GM19238 (cell line): ENCODE measurements around the gene MPO.

Experiments used
- DNase-seq: peaks from one replicate; pipeline ENCODE4 v3.0.0; 2011; ENCODE audit warnings: low spot score; ENCODE audit not compliant: insufficient read length

The MPO gene

GRCh38 chr17:58236394-58236793 is 44.3 kb downstream of the MPO start:
- no peak for DNase-seq

- DNase-seq, result no peak
Measured at GRCh38 chr17:58235821-58236220, 44.9 kb downstream of the MPO start.

- no peak for DNase-seq
Measured at GRCh38 chr17:58234512-58234911, 46.2 kb downstream of the MPO start.

GRCh38 chr17:58233543-58233942 is 47.2 kb downstream of the MPO start:
- peak; percentile 45 for DNase-seq

- DNase-seq, result peak; percentile 40
Measured at GRCh38 chr17:58232707-58233156, 48.0 kb downstream of the MPO start.

GRCh38 chr17:58231641-58232040 is 49.1 kb downstream of the MPO start:
- DNase-seq, result no peak

- DNase-seq, result no peak
Measured at GRCh38 chr17:58229881-58230280, 50.9 kb downstream of the MPO start.

GRCh38 chr17:58229384-58229783 is 51.4 kb downstream of the MPO start:
- no peak for DNase-seq

GRCh38 chr17:58228679-58229078 is 52.1 kb downstream of the MPO start:
- no peak for DNase-seq

- no peak for DNase-seq
Measured at GRCh38 chr17:58227733-58228132, 53.0 kb downstream of the MPO start.

GRCh38 chr17:58224315-58224714 is 56.4 kb downstream of the MPO start:
- DNase-seq, result no peak
